GM19452 (cell line): ENCODE results near the gene COL15A1.
"Not testable (repeated sequence)": the region's sequence is repeated elsewhere in the genome, so short reads cannot be mapped to it uniquely, and the experiment has no call there.

Source experiments
- ATAC-seq: cut with Tn5 transposase; IDR thresholded peaks from one replicate; pipeline ENCODE4 v1.9.1; 2021; ENCODE audit not compliant: unreplicated experiment

Gene COL15A1

DNA sequence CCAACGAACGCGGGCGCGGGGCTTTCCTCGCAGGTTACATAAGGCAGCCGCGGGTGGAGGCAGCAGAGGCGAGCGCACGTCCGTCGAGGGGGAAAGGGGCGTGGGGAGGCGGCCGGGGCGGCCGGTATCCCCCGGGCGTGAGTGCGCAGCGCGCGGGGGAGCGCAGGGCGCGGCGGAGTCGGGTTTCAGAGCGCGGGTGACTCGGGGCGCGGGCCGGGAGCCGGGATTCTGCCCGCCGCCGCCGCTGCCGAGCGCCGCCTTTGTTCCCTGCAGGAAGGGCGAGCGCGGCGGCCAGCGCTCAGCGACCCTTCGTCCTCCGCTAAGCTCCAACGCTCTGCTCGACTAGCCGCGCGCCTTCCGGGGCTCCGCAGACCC, at the start of gene COL15A1:
Gene COL15A1, plus strand, starts transcription at position 226 of the 375 bp plus-strand sequence. CDS start 155 bp downstream, outside the sequence.
- ATAC-seq: no peak

DNA sequence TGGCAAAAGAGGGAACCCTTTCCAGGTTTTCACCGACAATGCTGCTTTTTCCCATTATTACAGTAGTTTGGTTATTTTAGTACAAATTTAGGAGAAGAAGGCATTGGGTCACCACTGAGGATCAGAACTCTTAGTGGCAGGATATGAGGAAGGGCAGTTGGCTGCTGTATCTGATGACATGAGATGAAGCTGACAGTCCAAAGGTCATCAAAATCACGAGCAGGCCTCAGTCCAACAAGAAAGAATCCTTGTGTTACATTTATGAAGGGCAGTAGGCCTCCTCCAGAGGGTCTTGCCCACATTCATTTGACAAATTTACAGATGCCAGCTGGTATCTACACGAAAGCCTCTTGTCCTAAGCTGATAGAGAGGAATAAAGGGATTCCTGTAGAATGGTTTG, 49.5 kb upstream of the COL15A1 start:
- no peak for ATAC-seq

DNA sequence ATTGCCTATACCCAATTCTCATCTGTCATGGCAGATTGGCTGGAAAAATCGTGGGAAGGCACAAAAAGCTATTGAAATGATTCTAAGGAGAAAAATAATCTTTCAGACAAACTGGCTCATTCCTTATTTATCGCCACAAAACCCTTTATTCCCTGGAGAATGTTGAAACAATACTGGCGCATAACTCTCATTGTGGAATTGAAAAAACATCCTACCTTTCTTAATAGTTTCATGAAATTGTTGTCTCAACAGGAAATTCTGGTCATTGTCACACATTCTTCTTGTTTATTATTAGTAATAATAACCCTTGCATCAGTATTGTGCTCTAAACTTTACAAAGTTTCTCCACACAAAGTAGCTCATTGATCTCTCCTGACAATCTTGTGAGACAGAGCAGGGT, 48.9 kb upstream of the COL15A1 start:
- no peak for ATAC-seq

DNA sequence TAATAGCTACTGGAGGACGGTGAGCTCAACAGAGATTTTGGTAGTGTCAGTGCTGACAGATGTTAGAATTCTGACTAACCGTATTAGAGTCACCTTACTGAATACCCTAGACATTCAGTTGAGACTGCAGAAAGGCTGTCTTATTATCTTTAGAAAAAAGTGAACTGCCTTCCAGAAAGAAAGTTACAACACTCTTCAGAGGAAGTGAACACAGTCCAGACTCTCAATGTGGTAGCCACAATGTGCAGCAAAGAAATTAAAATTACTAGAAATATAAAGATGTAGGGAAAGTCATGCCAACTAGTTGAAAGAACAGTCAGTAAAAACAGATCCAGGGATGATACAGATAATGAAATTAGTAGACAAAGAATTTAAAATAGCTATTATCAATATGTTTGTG, 47.1 kb upstream of the COL15A1 start:
- ATAC-seq: no peak

DNA sequence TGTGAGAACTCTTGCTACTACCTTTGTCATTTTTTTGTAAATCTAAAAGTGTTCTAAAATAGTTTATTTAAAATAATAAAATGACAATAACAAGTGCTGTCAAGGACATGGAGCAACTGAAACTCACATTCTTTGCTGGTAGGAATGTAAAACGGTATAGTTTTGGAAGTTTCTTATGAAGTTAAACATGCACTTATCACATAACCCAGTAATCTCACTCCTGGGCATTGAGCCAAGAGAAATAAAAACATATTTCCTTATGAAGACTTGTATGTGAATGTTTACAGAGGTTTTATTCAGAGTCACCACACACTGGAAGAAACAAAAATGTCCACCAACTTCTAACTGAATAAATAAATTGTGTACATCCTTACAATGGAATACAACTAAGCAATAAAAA, 46.0 kb upstream of the COL15A1 start:
- no peak for ATAC-seq

DNA sequence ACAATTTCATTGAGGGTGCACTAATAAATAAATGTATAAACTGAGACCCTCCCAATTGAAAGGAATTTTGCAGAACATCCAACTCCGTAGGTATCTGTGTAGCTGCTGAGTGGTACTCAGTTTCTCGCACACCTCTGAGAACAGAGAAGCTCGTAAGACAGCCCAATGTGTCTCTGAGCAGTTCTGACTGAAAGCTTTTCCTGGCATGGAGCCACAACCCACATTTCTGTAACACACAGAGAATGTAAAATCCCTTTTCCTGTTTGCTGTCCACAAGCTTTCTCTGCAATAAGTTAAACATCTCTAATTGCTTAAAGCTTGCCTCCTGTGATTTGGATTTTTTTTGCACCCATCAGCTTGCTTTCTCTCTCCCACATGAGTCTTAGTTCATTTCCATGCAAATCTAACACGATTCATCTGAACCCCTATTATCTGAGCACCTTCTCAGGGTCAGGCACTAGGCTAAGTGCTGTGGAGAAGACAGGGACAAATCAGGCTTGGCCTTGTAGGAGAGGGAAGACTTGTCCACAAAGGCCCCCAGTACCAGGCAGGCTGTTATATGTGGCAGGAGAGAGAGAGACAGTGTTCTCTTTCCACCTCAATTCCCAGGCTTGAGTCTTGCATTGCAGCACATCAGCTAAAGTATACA, 44.2 kb upstream of the COL15A1 start:
- no peak for ATAC-seq

DNA sequence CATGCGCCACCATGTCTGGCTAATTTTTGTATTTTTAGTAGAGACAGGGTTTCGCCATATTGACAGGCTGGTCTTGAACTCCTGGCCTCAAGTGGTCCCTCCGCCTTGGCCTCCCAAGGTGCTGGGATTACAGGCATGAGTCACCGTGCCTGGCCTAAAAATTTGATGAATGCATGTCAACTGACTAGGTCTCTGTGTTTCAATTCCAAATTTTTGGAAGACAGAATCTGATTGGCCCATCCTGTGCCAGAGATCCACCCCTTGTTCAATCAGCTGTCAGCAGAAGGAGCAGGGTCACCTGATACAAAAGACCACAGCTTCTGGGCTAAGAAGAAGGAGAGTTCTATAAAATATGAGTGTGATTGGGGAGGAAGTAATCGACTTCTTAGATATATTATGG, 43.5 kb upstream of the COL15A1 start:
- no peak for ATAC-seq

DNA sequence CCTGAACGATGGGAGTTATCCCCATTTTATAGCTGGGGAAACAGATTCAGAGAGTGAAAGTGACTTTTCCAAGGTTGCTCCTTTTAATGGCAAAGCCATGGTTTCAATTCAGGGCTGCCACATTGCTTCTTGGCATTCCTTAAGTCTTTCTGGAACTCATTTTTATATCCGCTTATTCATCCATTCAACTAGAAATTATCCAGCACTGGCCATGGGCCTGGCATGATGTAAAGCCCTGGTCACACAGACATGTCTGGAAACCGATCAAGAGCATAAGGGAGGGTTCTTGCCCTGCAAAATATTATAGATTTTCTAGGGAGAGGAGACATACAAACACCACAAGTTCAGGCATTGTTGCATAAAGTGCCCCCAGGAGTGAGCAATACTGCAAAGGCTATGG, 43.0 kb upstream of the COL15A1 start:
- no peak for ATAC-seq

DNA sequence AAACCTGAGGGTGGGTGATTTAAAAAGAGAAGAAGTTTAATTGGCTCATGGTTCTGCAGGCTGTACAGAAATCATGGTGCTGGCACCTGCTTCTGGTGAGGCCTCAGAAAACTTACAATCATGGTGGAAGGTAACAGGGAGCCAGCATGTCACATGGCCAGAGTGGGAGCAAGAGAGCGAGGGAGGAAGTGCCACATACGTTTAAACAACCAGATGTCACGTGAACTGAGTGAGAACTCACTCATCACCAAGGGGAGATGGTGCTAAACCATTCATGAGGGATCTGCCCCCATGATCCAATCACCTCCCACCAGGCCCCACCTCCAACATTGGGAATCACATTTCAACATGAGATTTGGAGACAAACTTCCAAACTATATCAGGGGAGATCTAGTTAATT, 41.9 kb upstream of the COL15A1 start:
- not testable (repeated sequence) for ATAC-seq

DNA sequence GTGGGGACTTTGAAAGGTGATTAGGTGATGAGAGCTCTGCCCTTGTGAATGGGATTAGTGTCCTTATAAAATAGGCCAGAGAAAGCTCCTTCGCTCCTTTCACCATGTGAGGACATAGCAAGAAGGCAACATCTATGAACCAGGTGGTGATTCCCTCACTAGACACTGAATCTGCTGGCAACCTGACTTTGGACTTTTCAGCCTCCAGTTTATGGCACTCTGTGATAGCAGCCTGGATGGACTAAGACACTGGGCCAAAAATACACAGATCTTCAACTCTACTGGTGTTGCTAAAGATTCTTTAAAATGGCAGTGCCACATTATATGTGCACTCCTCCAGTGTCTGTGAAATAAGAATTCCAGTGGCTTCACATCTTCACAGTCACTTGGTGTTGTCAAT, 41.2 kb upstream of the COL15A1 start:
- no peak for ATAC-seq

DNA sequence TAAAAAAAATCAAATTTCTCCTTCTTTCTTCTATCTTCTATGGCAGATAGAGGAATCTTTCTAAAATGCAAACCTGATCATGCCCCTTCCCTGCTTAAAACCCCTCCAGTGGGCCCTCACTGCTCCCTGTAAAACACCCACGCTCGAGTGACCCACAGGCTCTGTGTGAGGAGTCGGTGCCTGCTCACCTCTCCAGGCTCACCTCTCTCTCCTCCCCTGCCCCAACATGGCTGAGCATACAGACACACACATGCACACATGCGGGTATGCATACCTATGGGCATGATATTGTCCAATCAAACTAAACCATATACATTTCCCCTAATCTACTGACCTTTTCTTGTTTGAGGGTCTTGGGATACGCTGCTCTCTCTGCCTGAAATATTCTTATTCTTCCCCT, 40.8 kb upstream of the COL15A1 start:
- ATAC-seq: no peak

DNA sequence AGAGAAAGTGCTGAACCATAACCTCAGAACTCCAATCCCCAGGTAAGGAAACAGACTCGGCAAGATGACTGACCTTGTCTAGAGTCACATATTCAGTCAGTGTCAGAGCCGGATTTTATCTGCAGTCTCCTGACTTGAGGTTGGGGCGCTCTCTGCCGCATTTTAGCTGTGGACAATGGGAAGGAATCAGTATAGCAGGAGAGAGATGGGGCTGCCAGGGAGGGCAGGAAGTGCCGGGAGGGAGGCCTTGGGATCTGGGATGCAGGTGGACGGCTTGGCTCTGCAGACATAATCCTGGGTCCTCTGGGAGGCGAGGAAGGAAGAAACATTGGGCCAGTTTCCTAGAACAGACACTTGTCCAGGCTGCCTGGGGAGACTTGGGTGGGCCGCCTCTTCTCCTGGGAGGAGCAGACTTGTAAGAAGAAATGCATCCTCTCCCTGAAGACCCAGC, 39.7 kb upstream of the COL15A1 start:
- ATAC-seq: no peak

DNA sequence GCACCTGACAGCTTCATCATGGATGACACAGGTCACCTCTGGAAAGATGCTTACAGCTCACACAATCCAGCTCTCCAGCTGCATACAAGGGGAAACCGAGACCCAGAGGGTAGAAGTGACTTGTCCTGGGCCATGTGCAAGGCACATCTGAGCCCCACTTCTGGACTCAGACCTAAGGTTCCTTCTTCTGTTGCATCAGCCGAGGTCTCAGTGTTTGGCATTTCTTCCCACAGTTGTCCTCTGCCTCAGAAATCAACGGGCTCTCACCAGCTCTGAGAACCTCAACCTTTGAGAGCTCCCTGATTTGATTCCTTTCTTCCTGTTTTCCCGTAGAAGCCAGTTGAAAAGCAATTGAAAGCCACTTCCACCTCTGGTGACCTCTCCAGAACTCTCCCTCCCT, 38.7 kb upstream of the COL15A1 start:
- ATAC-seq: no peak

DNA sequence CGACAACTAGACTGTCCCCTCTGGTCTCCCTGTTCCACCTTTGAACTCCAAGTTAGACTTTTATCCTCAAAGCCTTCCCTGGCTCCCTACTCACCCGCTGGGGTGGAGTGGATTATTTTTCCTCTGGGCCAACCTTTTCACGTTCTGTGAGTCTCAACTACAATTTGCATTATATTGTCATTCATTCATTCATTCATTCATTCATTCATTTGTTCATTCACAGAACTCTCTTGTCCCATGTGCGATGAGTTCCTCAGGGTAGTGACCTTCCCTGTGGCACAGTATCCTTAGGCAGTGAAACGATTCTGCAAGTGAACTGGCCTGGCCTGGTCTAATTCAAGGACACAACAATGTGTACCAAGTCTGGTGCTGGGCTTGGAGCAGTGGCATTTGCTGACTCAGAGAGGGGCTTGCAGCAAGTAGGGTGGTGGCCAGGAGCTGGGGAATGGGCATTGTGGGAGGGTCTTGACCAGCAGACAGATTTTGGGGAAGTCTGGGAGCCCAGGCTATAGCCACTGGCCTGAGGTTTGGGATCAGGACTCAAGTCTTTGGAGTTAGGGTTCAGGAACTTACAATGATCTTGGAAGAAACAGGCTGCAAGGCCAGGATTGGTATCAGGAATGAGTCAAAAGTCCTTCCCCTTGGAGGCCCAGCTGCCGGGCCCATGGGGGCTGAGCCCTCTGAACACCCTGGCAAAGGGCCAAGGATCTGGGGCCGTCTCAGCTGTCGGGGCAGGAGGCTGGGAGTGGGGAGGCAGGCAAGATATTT, 37.2 kb upstream of the COL15A1 start:
- no peak for ATAC-seq

DNA sequence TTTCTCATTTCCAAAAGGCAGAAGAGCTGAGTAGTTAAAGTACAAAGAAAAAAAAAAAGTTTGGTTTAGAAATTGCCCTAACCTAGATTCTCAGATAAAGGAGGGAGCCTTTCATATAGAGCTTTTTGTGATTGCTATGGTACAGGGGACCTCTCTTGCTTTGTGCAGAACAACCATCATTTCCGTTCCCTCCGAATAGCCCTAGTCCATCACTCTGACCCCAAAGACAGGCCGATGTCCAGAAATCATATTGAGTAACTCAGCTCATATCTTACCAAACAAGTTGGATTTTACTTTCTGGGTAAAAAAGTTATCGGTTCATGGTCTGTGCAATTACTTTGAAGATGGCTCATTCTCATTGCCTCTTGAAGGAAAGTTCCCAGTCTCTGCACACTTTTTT, 36.7 kb upstream of the COL15A1 start:
- ATAC-seq: no peak

DNA sequence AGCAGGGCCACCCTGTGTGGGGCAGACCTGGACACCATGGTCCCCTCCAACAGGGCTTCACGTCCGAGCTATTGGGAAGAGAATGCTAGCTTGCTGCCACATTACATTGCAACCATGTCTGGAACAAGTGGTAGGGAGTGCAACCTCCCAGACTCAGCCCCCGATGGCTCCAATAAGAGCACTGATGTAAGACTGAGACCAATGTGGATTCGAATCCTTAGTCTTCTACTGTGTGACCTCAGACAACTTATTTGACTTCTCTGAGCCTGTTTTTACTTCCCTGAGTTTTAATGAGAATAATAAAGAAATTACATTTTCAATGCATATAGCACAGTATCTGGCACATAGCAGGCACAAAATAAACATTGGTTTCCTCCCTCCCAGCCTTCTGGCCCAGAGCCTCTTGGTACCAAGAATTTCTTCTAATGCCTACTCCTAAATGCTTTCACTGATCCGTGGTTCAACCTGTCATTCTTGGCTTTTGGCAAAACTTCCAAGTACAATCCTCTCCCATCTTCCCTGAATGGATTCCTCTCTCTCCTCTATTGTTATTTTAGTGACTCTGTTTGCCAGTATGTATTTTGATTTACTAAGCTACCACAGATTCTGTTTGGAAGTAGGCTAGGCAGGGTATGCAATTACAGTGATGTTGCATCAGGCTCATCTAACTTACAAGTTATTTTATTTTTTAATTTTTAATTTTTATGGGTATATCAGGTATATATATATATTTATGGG, 34.6 kb upstream of the COL15A1 start:
- no peak for ATAC-seq

DNA sequence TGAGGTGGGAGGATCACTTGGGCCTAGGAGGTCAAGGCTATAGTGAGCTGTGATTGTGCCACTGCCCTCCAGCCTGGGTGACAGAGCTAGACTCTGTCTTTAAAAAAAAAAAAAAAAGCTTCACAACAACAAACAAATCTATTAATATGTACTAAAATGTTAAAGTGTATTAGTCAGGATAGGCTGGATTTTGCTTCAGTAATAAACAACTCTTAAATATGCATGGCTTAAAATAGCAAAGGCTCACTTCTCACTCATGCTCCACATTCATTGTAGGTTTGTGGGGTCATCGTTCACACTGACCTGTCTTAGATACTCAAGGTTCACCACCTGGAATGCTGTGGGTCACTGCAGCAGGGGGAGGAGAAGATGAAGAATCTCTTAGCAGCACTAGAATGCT, 33.8 kb upstream of the COL15A1 start:
- no peak for ATAC-seq

DNA sequence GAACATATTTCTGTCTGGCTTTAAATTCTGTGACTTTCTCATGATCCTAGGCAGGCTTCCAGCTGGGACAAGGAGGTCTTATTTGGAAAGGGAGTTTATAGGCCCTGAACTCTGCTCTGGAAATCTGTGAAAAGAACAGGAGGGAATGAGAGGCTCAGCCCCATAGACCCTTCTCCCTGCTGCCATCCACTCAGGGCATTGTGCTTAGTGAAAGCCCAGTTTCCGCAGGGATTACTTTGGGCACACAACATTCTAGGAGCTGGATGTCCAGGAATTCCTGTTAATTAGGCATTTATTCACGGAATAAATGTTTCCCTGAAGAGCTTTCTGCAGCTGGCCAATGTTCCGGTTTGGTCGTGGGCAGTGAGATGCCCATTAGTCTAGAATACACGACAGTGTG, 32.7 kb upstream of the COL15A1 start:
- no peak for ATAC-seq

DNA sequence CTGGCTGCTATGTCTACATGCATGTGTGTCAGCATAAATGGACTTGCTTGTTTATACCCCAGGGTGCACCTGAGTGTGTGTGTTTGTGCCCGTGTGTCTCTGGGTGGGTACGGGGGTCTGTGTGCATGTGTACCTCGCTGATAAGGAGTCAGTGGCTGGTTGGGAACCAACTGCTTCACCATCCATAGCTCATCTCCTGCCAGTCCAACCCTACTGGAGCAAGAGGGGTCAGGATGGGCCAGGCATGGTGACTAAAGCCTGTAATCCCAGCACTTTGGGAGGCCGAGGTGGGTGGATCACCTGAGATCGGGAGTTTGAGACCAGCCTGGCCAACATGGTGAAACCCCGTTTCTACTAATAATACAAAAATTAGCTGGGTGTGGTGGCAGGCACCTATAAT, 32.0 kb upstream of the COL15A1 start:
- not testable (repeated sequence) for ATAC-seq

DNA sequence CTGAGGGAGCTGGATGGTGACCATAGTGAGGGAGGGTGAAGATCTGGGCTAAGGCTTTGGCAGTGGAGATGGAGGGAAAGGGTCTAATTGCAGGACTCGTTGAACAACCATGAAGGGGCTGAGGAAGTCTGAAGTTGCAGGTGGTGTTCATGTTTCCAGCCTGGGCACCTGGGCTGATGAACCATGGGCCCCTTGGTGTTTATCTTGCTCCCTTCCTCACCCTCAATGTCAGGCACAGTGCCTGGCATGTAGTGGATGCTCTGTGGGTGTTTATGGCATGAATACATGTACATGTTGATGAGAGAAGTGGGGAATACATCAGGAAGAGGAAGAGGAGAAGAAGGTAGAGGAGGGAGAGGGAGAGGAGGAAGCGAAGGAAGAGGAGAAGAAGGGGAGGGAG, 31.3 kb upstream of the COL15A1 start:
- no peak for ATAC-seq

DNA sequence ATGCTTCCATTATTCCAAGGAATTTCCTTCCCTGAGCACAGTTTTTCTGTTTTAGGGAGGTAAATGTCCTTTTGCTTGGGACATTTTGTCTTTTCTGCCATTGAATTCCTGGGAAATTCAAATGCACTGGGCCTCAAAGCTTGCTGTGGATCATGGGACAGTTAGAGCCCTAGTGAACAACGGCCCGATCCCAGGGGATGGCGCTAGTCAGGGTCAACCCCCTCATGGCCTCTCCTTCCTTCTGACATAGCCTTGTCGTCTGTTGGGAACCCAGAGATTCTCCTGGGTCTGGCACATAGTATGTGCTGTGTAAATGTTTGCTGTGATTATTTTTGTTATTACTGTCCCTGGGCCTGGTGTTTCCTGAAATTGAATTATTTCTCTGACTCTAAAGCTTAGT, 30.7 kb upstream of the COL15A1 start:
- no peak for ATAC-seq

DNA sequence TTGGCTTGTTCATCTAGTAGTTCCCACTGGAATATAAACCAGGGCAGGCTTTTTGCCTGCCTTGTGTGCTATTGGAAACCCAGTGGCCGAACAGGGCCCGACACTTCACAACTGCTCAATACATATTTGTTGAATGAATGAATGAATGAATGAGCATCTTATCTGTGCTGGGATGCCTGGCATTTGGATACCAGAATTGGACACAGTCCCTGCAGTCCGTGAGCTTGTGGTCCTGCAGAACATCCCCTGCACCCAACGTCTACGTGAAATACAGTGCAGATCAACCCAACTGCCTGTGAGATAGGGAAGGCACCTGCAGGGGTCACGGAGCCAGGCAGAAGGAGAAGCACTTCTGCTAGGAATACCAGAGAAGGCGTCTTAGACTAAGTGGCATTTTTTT, 30.0 kb upstream of the COL15A1 start:
- no peak for ATAC-seq
